Gastrocnemius medialis (tissue), 4 donors: ENCODE measurements around the gene DDX10.

Source experiments
- CTCF ChIP-seq, 5 experiments: fragments of 450-650 bp in 3 of 5; fragments of 200-600 bp in 2 of 5; sonication (generic) in 2 of 5; IDR thresholded peaks in 4 of 5; conservative IDR thresholded peaks in 1 of 5; 1 replicate in 4 of 5; 2 replicates in 1 of 5; pipeline ENCODE4 v1.5.1; 2016 to 2019; ENCODE audit warnings: antibody characterized with exemption in 5 of 5, mild to moderate bottlenecking in 3 of 5, moderate library complexity in 3 of 5
- POLR2A ChIP-seq, 2 donors: fragments of 450-650 bp; IDR thresholded peaks; one replicate each; pipeline ENCODE4 v1.6.1; 2017; ENCODE audit warnings: antibody characterized with exemption in 2 of 2, mild to moderate bottlenecking in 2 of 2, moderate library complexity in 2 of 2

GRCh38 chr11:108768370-108768769 lies 103.5 kb downstream of the DDX10 start:
- TF ChIP-seq POLR2A (IDR thresholded peaks at IDR 0.05) (no peak), CTCF (IDR thresholded peaks at IDR 0.05 in 4 of 5, conservative IDR thresholded peaks at IDR 0.05 in 1 of 5) (no peak)
